GM23338 (cell line): ENCODE data around the gene SGSH. TPM values are rescaled to one million over a fixed set of nuclear protein-coding genes. Genes with fewer than 3 reads are reported as not detected.

Source experiments
- ATAC-seq: fragments of 200-7000 bp; cut with Tn5 transposase; 3 replicates; pipeline ENCODE4 v1.9.1; 2020
- DNase-seq: peaks from one replicate; pipeline ENCODE4 v3.0.0-alpha.2; 2015; ENCODE audit warnings: low spot score
- H2AFZ ChIP-seq: fragments of 200-600 bp; sonication (generic); 2 replicates; pipeline ENCODE4 v1.8.0; 2016; ENCODE audit warnings: antibody characterized with exemption, mild to moderate bottlenecking, moderate library complexity
- H3F3A ChIP-seq: fragments of 200-600 bp; sonication (generic); replicated peaks from 2 replicates; pipeline ENCODE4 v1.8.0; 2017; ENCODE audit warnings: antibody characterized with exemption, mixed run types, low read depth
- H3K27ac ChIP-seq: fragments of 200-600 bp; sonication (generic); 2 replicates; pipeline ENCODE4 v1.6.1; 2016; ENCODE audit warnings: low read depth
- H3K27me3 ChIP-seq: fragments of 200-600 bp; sonication (generic); 2 replicates; pipeline ENCODE4 v1.8.0; 2016; ENCODE audit warnings: mild to moderate bottlenecking, mixed run types, moderate library complexity; ENCODE audit not compliant: insufficient read depth
- H3K36me3 ChIP-seq: fragments of 200-600 bp; sonication (generic); 2 replicates; pipeline ENCODE4 v1.8.0; 2016; ENCODE audit warnings: mild to moderate bottlenecking; ENCODE audit not compliant: insufficient read depth
- H3K4me1 ChIP-seq: fragments of 200-600 bp; sonication (generic); 2 replicates; pipeline ENCODE4 v1.8.0; 2016; ENCODE audit warnings: mild to moderate bottlenecking, moderate library complexity; ENCODE audit not compliant: insufficient read depth
- H3K4me2 ChIP-seq: fragments of 200-600 bp; sonication (generic); 2 replicates; pipeline ENCODE4 v1.7.1; 2017; ENCODE audit warnings: mixed run types
- H3K4me3 ChIP-seq: fragments of 200-600 bp; sonication (generic); 2 replicates; pipeline ENCODE4 v1.6.1; 2016; ENCODE audit warnings: mixed run types
- H3K79me2 ChIP-seq: fragments of 200-600 bp; sonication (generic); replicated peaks from 2 replicates; pipeline ENCODE4 v1.8.0; 2017; ENCODE audit warnings: mild to moderate bottlenecking; ENCODE audit not compliant: insufficient read depth
- H3K9me2 ChIP-seq: fragments of 200-600 bp; sonication (generic); 2 replicates; pipeline ENCODE4 v1.8.0; 2017; ENCODE audit not compliant: insufficient read depth
- H4K20me1 ChIP-seq: fragments of 200-600 bp; sonication (generic); replicated peaks from 2 replicates; pipeline ENCODE4 v1.8.0; 2017; ENCODE audit warnings: mild to moderate bottlenecking; ENCODE audit not compliant: insufficient read depth
- H3K27ac Mint-ChIP-seq: 2 replicates; pipeline ENCODE4 v1.8.0; 2020; ENCODE audit warnings: inconsistent platforms, mild to moderate bottlenecking, moderate library complexity, mixed read lengths
- H3K27me3 Mint-ChIP-seq: 3 replicates; pipeline ENCODE4 v1.8.0; 2022; ENCODE audit warnings: low read depth, mild to moderate bottlenecking, moderate library complexity, mixed read lengths, inconsistent platforms; ENCODE audit not compliant: insufficient read depth, poor library complexity
- H3K36me3 Mint-ChIP-seq: 3 replicates; pipeline ENCODE4 v1.8.0; 2021; ENCODE audit warnings: low read depth, mild to moderate bottlenecking, inconsistent platforms, moderate library complexity, mixed read lengths
- H3K4me1 Mint-ChIP-seq: 3 replicates; pipeline ENCODE4 v1.8.0; 2020; ENCODE audit warnings: mild to moderate bottlenecking, inconsistent platforms, mixed read lengths
- H3K4me3 Mint-ChIP-seq: 3 replicates; pipeline ENCODE4 v1.8.0; 2021; ENCODE audit warnings: moderate library complexity, mild to moderate bottlenecking, inconsistent platforms, mixed read lengths
- H3K9me3 Mint-ChIP-seq: 3 replicates; pipeline ENCODE4 v1.8.0; 2020; ENCODE audit warnings: moderate library complexity, mild to moderate bottlenecking, inconsistent platforms, mixed read lengths
- NANOG ChIP-seq: IDR thresholded peaks from 2 replicates; pipeline ENCODE4 v1.6.1; 2016; ENCODE audit warnings: antibody characterized with exemption, borderline replicate concordance
- ZNF331 ChIP-seq: fragments of 250-450 bp; sonication (Bioruptor Pico); IDR thresholded peaks from 2 replicates; pipeline ENCODE4 v1.5.0; 2020; ENCODE audit warnings: low read depth, mild to moderate bottlenecking, moderate library complexity
- polyA plus RNA-seq: library from polyadenylated mRNA; unstranded; fragments of >200 nt; fragmentation: Nextera tagmentation; extraction: Ambion mirVana; gene quantifications from 2 replicates; pipeline ENCODE4 v1.2.1, GENCODE V29; 2016
- total RNA-seq: library from RNA; depleted of rRNA; stranded (reverse); fragments of >200 nt; shearing (Covaris generic); gene quantifications from 2 replicates; pipeline ENCODE4 v1.2.3, GENCODE V29; 2014
- TF ChIP-seq, protein P1 (sequence below): fragments of 250-450 bp; sonication (Bioruptor Pico); IDR thresholded peaks from 2 replicates; pipeline ENCODE4 v1.5.0; 2020; ENCODE audit warnings: mild to moderate bottlenecking, moderate library complexity
- TF ChIP-seq, protein P2 (sequence below): IDR thresholded peaks from one replicate; pipeline ENCODE4 v1.6.1; 2018; ENCODE audit warnings: antibody characterized with exemption; ENCODE audit not compliant: unreplicated experiment
- TF ChIP-seq, protein P3 (sequence below), 2 experiments: fragments of 200-600 bp in 1 of 2; sonication (generic) in 1 of 2; conservative IDR thresholded peaks; 2 replicates each; pipeline versions ENCODE4 v1.5.1 to v1.6.1; 2016 to 2017; ENCODE audit warnings: antibody characterized with exemption in 2 of 2, low read depth in 2 of 2, mild to moderate bottlenecking in 2 of 2, moderate library complexity in 1 of 2

Gene SGSH
- total and polyA plus RNA-seq, 2 experiments from 2014 or later, result 9.6 to 17.5 TPM

DNA sequence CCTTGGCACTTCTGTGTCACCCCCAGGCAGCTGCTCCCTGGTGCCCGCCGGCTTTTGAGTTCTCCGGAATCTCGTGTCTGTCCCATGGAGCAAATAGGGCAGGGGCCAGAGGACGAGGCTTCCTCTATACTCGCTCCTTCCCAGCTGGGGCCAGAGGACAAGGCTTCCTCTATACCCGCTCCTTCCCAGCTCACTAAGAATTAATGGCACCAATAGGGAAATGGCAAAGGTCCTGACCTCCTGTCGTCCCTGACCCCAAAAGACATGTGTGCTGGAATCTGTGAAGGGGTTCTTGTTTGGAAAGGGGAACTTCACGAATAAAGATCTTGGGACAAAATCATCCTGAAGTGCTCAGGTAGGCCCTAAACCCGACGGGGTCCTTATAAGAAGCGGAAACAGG is 7.6 kb downstream of the SGSH start (continued):
- TF ChIP-seq, protein P1, sequence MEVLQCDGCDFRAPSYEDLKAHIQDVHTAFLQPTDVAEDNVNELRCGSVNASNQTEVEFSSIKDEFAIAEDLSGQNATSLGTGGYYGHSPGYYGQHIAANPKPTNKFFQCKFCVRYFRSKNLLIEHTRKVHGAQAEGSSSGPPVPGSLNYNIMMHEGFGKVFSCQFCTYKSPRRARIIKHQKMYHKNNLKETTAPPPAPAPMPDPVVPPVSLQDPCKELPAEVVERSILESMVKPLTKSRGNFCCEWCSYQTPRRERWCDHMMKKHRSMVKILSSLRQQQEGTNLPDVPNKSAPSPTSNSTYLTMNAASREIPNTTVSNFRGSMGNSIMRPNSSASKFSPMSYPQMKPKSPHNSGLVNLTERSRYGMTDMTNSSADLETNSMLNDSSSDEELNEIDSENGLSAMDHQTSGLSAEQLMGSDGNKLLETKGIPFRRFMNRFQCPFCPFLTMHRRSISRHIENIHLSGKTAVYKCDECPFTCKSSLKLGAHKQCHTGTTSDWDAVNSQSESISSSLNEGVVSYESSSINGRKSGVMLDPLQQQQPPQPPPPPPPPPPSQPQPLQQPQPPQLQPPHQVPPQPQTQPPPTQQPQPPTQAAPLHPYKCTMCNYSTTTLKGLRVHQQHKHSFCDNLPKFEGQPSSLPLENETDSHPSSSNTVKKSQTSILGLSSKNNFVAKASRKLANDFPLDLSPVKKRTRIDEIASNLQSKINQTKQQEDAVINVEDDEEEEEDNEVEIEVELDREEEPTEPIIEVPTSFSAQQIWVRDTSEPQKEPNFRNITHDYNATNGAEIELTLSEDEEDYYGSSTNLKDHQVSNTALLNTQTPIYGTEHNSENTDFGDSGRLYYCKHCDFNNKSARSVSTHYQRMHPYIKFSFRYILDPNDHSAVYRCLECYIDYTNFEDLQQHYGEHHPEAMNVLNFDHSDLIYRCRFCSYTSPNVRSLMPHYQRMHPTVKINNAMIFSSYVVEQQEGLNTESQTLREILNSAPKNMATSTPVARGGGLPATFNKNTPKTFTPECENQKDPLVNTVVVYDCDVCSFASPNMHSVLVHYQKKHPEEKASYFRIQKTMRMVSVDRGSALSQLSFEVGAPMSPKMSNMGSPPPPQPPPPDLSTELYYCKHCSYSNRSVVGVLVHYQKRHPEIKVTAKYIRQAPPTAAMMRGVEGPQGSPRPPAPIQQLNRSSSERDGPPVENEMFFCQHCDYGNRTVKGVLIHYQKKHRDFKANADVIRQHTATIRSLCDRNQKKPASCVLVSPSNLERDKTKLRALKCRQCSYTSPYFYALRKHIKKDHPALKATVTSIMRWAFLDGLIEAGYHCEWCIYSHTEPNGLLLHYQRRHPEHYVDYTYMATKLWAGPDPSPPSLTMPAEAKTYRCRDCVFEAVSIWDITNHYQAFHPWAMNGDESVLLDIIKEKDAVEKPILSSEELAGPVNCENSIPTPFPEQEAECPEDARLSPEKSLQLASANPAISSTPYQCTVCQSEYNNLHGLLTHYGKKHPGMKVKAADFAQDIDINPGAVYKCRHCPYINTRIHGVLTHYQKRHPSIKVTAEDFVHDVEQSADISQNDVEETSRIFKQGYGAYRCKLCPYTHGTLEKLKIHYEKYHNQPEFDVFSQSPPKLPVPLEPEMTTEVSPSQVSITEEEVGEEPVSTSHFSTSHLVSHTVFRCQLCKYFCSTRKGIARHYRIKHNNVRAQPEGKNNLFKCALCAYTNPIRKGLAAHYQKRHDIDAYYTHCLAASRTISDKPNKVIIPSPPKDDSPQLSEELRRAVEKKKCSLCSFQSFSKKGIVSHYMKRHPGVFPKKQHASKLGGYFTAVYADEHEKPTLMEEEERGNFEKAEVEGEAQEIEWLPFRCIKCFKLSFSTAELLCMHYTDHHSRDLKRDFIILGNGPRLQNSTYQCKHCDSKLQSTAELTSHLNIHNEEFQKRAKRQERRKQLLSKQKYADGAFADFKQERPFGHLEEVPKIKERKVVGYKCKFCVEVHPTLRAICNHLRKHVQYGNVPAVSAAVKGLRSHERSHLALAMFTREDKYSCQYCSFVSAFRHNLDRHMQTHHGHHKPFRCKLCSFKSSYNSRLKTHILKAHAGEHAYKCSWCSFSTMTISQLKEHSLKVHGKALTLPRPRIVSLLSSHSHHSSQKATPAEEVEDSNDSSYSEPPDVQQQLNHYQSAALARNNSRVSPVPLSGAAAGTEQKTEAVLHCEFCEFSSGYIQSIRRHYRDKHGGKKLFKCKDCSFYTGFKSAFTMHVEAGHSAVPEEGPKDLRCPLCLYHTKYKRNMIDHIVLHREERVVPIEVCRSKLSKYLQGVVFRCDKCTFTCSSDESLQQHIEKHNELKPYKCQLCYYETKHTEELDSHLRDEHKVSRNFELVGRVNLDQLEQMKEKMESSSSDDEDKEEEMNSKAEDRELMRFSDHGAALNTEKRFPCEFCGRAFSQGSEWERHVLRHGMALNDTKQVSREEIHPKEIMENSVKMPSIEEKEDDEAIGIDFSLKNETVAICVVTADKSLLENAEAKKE (CRISPR knock-in tag), result no peak

DNA sequence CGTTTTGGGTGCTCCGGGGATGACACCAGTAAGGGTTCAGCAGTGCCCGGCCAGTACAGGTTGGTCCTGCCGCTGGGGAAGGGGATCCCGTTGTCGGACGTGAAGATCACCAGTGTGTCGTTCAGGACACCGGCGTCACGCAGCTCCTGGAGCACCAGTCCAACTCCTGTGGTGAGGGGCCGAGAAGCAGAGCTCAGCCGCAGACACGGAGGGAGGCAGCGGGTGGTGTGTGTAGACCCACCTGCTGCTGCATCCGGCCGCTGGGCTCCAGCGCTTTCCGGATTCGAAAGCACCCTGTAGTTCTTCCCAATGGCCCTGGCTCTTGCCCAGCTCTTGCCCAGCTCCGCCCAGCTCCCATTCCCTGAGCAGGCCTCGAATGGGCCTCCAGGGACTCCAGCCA is 8.0 kb downstream of the SGSH start:
- Mint-ChIP-seq H3K36me3 (peaks cover 20% of the 10 kb centered on the region), H3K27ac (no peak overlapping the region), H3K9me3 (no peaks in the 10 kb centered on the region), H3K4me3 (no peak overlapping the region), H3K27me3 (peaks cover 9% of the 10 kb centered on the region), H3K4me1 (no peaks in the 10 kb centered on the region)
- no peak overlapping the region for H3K4me3 ChIP-seq
- H3K4me2 ChIP-seq, result no peak overlapping the region
- no peaks in the 10 kb centered on the region for H3K79me2 ChIP-seq
- H3K27ac ChIP-seq, result no peak overlapping the region
- no peaks in the 10 kb centered on the region; the same call in 1 of the 2 replicates for H3K36me3 ChIP-seq
- H3K27me3 ChIP-seq, result no peaks in the 10 kb centered on the region
- H3F3A ChIP-seq, result no peaks in the 10 kb centered on the region
- ATAC-seq (no peak), DNase-seq (no peak)
- no peak overlapping the region for H2AFZ ChIP-seq
- no peaks in the 10 kb centered on the region for H3K9me2 ChIP-seq
- no peaks in the 10 kb centered on the region for H3K4me1 ChIP-seq
- H4K20me1 ChIP-seq, result no peaks in the 10 kb centered on the region
- no peak for TF ChIP-seq ZNF331 (CRISPR knock-in tag)
- TF ChIP-seq, protein P2, sequence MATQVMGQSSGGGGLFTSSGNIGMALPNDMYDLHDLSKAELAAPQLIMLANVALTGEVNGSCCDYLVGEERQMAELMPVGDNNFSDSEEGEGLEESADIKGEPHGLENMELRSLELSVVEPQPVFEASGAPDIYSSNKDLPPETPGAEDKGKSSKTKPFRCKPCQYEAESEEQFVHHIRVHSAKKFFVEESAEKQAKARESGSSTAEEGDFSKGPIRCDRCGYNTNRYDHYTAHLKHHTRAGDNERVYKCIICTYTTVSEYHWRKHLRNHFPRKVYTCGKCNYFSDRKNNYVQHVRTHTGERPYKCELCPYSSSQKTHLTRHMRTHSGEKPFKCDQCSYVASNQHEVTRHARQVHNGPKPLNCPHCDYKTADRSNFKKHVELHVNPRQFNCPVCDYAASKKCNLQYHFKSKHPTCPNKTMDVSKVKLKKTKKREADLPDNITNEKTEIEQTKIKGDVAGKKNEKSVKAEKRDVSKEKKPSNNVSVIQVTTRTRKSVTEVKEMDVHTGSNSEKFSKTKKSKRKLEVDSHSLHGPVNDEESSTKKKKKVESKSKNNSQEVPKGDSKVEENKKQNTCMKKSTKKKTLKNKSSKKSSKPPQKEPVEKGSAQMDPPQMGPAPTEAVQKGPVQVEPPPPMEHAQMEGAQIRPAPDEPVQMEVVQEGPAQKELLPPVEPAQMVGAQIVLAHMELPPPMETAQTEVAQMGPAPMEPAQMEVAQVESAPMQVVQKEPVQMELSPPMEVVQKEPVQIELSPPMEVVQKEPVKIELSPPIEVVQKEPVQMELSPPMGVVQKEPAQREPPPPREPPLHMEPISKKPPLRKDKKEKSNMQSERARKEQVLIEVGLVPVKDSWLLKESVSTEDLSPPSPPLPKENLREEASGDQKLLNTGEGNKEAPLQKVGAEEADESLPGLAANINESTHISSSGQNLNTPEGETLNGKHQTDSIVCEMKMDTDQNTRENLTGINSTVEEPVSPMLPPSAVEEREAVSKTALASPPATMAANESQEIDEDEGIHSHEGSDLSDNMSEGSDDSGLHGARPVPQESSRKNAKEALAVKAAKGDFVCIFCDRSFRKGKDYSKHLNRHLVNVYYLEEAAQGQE, result no peak
- TF ChIP-seq NANOG, result no peak
- TF ChIP-seq, protein P3, sequence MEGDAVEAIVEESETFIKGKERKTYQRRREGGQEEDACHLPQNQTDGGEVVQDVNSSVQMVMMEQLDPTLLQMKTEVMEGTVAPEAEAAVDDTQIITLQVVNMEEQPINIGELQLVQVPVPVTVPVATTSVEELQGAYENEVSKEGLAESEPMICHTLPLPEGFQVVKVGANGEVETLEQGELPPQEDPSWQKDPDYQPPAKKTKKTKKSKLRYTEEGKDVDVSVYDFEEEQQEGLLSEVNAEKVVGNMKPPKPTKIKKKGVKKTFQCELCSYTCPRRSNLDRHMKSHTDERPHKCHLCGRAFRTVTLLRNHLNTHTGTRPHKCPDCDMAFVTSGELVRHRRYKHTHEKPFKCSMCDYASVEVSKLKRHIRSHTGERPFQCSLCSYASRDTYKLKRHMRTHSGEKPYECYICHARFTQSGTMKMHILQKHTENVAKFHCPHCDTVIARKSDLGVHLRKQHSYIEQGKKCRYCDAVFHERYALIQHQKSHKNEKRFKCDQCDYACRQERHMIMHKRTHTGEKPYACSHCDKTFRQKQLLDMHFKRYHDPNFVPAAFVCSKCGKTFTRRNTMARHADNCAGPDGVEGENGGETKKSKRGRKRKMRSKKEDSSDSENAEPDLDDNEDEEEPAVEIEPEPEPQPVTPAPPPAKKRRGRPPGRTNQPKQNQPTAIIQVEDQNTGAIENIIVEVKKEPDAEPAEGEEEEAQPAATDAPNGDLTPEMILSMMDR (conservative IDR thresholded peaks at IDR 0.05; ENCODE audit: low read depth in 2 of 2), result no peak
